KG1 (cell line): ENCODE data around the gene ATPAF2.
"Not testable (repeated sequence)": the region's sequence is repeated elsewhere in the genome, so short reads cannot be mapped to it uniquely, and the experiment has no call there.

ENCODE experiments used
- DNase-seq: peaks from one replicate; lab custom pipeline; 2025; lab: John Stamatoyannopoulos, UW

ATPAF2 gene

GRCh38 chr17:18009609-18010420 lies 29.2 kb downstream of the ATPAF2 start:
- DNase-seq, result no peak

GRCh38 chr17:18008496-18009268 lies 30.3 kb downstream of the ATPAF2 start:
- DNase-seq, result no peak

- DNase-seq, result no peak
Observed at GRCh38 chr17:18006495-18007239, 32.3 kb downstream of the ATPAF2 start.

- no peak for DNase-seq
Observed at GRCh38 chr17:18005496-18005895, 33.5 kb downstream of the ATPAF2 start.

- no peak for DNase-seq
Observed at GRCh38 chr17:18004884-18005305, 34.1 kb downstream of the ATPAF2 start.

GRCh38 chr17:18004345-18004744 lies 34.6 kb downstream of the ATPAF2 start:
- no peak for DNase-seq

- DNase-seq, result no peak
Observed at GRCh38 chr17:18002171-18002570, 36.8 kb downstream of the ATPAF2 start.

- DNase-seq, result no peak
Observed at GRCh38 chr17:18000030-18000408, 38.9 kb downstream of the ATPAF2 start.

GRCh38 chr17:17999364-18000029 lies 39.5 kb downstream of the ATPAF2 start:
- no peak for DNase-seq

- no peak for DNase-seq
Observed at GRCh38 chr17:17998934-17999333, 40.0 kb downstream of the ATPAF2 start.

GRCh38 chr17:17995887-17996286 lies 43.1 kb downstream of the ATPAF2 start:
- DNase-seq, result not testable (repeated sequence)

GRCh38 chr17:17994271-17995069 lies 44.5 kb downstream of the ATPAF2 start:
- no peak for DNase-seq

- no peak for DNase-seq
Observed at GRCh38 chr17:17993852-17994251, 45.1 kb downstream of the ATPAF2 start.

GRCh38 chr17:17993366-17993765 lies 45.6 kb downstream of the ATPAF2 start:
- DNase-seq, result no peak

- no peak for DNase-seq
Observed at GRCh38 chr17:17990282-17990681, 48.7 kb downstream of the ATPAF2 start.

GRCh38 chr17:17989618-17990017 lies 49.4 kb downstream of the ATPAF2 start:
- no peak for DNase-seq

GRCh38 chr17:17989081-17989480 lies 49.9 kb downstream of the ATPAF2 start:
- no peak for DNase-seq

GRCh38 chr17:17988427-17988945 lies 50.5 kb downstream of the ATPAF2 start:
- DNase-seq, result no peak

- no peak for DNase-seq
Observed at GRCh38 chr17:17987901-17988300, 51.1 kb downstream of the ATPAF2 start.

GRCh38 chr17:17987187-17987896 lies 51.6 kb downstream of the ATPAF2 start:
- no peak for DNase-seq
